Measurements from ENCODE around the gene PIP5K1A.
A peak's percentile ranks its signal among the peaks of the same experiment; 100 is the strongest.
"Not testable (repeated sequence)": the region's sequence is repeated elsewhere in the genome, so short reads cannot be mapped to it uniquely, and the experiment has no call there.

Gene PIP5K1A

GRCh38 chr1:151193856-151194255 is 4.5 kb upstream of the PIP5K1A start:
- no peak for DNase-seq

- DNase-seq: peak; percentile 81
Observed at GRCh38 chr1:151194894-151195594, 3.3 kb upstream of the PIP5K1A start.

- DNase-seq: peak; percentile 49
Observed at GRCh38 chr1:151196292-151196800, 2.0 kb upstream of the PIP5K1A start.

GRCh38 chr1:151197863-151198253 is 494 bp upstream of the PIP5K1A start:
- no peak for DNase-seq

GRCh38 chr1:151199873-151200581 is 1.7 kb downstream of the PIP5K1A start:
- peak; percentile 40 for DNase-seq

GRCh38 chr1:151205381-151205965 is 7.1 kb downstream of the PIP5K1A start:
- DNase-seq: not testable (repeated sequence)

GRCh38 chr1:151210830-151211229 is 12.5 kb downstream of the PIP5K1A start:
- peak; percentile 34 for DNase-seq

- no peak for DNase-seq
Observed at GRCh38 chr1:151211972-151212705, 13.8 kb downstream of the PIP5K1A start.

- no peak for DNase-seq
Observed at GRCh38 chr1:151213560-151213959, 15.2 kb downstream of the PIP5K1A start.

- no peak for DNase-seq
Observed at GRCh38 chr1:151221616-151222015, 23.3 kb downstream of the PIP5K1A start.

GRCh38 chr1:151222130-151222529 is 23.8 kb downstream of the PIP5K1A start:
- no peak for DNase-seq

GRCh38 chr1:151235235-151235634 is 36.9 kb downstream of the PIP5K1A start:
- no peak for DNase-seq

GRCh38 chr1:151237678-151238466 is 39.5 kb downstream of the PIP5K1A start:
- no peak for DNase-seq

- no peak for DNase-seq
Observed at GRCh38 chr1:151238467-151238739, 40.1 kb downstream of the PIP5K1A start.

GRCh38 chr1:151242442-151242841 is 44.1 kb downstream of the PIP5K1A start:
- no peak for DNase-seq

GRCh38 chr1:151243683-151244216 is 45.4 kb downstream of the PIP5K1A start:
- DNase-seq: no peak

- no peak for DNase-seq
Observed at GRCh38 chr1:151246786-151247185, 48.4 kb downstream of the PIP5K1A start.

- peak; percentile 2 for DNase-seq
Observed at GRCh38 chr1:151251656-151252470, 53.5 kb downstream of the PIP5K1A start.

- peak; percentile 89 for DNase-seq
Observed at GRCh38 chr1:151254217-151255213, 56.2 kb downstream of the PIP5K1A start, which contains the start of gene PSMD4. Gene PSMD4 (plus strand): TSS chr1:151254734. CDS start chr1:151254783, 49 bp downstream.

GRCh38 chr1:151255381-151255780 is 57.0 kb downstream of the PIP5K1A start:
- DNase-seq: no peak
